ENCODE measurements around the gene PIK3R4.

DNA sequence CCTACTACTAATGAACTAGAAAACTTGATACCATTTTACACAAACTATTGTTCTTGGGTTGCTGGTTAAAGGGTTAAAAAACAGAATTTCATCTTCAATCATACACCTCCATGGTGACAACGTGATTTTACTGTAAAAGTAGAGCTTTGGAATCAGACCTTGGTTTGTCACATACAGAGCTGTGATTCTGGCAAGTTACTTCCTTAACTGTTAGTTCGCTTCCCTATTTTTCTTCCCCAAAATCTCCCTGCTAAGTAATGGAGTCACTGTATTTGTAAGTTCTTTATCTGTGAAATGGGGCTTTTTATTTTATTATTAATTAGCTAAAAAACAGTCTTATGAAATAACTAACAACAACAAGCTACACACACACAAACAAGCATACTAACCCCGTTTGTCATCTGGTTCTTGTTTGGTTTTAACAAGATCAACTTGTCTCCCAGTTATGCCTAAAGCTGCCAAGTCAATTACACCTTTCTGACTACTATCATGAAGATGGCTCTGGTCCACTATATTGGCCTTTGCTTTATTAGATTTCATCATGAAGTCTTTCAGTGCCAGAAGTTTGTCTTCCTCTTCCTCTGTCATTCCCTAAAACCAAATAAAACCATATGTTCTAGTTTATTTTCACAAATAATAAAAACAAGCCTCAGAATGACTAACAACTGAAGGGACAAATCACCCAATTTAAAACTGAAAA is 38.6 kb downstream of the PIK3R4 start:
- TF ChIP-seq, protein P1, sequence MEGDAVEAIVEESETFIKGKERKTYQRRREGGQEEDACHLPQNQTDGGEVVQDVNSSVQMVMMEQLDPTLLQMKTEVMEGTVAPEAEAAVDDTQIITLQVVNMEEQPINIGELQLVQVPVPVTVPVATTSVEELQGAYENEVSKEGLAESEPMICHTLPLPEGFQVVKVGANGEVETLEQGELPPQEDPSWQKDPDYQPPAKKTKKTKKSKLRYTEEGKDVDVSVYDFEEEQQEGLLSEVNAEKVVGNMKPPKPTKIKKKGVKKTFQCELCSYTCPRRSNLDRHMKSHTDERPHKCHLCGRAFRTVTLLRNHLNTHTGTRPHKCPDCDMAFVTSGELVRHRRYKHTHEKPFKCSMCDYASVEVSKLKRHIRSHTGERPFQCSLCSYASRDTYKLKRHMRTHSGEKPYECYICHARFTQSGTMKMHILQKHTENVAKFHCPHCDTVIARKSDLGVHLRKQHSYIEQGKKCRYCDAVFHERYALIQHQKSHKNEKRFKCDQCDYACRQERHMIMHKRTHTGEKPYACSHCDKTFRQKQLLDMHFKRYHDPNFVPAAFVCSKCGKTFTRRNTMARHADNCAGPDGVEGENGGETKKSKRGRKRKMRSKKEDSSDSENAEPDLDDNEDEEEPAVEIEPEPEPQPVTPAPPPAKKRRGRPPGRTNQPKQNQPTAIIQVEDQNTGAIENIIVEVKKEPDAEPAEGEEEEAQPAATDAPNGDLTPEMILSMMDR (IDR thresholded peaks at IDR 0.05): no peak
- TF ChIP-seq POLR2A (IDR thresholded peaks at IDR 0.05): no peak
